ENCODE measurements around the gene TSPAN17. TPM values are rescaled to one million over a fixed set of nuclear protein-coding genes. Genes with fewer than 3 reads are reported as not detected.

Gene TSPAN17
- total and polyA plus RNA-seq, 10 of the 15 experiments (the other 5 are each of a cell fraction or from before 2014, with no cell fraction given), result 0.24 to 17.1 (median 10.4) TPM

DNA sequence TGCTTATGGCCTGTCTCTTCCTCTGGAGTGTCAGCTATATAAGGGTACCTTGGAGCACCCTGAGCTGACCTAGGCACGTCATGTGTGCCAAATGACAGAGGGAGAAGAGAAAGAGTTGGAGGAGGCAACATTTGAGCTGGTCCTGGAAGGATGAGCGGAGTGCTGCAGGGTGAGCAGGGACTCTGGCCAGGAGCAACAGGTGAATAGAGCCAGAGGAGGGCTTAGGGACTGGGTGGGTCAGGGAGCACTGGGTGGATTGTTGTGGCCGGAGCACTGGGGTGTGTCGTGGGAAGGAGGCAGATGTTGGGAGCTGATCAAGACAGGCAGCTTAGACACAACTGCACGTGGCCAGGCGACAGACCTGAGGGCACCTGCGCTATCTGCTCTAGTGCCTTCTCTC is 43.6 kb downstream of the TSPAN17 start (continued):
- TF ChIP-seq, protein P1, sequence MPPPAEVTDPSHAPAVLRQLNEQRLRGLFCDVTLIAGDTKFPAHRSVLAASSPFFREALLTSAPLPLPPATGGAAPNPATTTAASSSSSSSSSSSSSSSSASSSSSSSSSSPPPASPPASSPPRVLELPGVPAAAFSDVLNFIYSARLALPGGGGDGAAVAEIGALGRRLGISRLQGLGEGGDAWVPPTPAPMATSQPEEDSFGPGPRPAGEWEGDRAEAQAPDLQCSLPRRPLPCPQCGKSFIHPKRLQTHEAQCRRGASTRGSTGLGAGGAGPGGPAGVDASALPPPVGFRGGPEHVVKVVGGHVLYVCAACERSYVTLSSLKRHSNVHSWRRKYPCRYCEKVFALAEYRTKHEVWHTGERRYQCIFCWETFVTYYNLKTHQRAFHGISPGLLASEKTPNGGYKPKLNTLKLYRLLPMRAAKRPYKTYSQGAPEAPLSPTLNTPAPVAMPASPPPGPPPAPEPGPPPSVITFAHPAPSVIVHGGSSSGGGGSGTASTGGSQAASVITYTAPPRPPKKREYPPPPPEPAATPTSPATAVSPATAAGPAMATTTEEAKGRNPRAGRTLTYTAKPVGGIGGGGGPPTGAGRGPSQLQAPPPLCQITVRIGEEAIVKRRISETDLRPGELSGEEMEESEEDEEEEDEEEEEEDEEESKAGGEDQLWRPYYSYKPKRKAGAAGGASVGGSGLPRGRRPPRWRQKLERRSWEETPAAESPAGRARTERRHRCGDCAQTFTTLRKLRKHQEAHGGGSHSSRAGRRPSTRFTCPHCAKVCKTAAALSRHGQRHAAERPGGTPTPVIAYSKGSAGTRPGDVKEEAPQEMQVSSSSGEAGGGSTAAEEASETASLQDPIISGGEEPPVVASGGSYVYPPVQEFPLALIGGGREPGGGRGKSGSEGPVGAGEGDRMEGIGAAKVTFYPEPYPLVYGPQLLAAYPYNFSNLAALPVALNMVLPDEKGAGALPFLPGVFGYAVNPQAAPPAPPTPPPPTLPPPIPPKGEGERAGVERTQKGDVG (CRISPR knock-in tag; IDR thresholded peaks at IDR 0.05), result no peak
- TF ChIP-seq, protein P2, sequence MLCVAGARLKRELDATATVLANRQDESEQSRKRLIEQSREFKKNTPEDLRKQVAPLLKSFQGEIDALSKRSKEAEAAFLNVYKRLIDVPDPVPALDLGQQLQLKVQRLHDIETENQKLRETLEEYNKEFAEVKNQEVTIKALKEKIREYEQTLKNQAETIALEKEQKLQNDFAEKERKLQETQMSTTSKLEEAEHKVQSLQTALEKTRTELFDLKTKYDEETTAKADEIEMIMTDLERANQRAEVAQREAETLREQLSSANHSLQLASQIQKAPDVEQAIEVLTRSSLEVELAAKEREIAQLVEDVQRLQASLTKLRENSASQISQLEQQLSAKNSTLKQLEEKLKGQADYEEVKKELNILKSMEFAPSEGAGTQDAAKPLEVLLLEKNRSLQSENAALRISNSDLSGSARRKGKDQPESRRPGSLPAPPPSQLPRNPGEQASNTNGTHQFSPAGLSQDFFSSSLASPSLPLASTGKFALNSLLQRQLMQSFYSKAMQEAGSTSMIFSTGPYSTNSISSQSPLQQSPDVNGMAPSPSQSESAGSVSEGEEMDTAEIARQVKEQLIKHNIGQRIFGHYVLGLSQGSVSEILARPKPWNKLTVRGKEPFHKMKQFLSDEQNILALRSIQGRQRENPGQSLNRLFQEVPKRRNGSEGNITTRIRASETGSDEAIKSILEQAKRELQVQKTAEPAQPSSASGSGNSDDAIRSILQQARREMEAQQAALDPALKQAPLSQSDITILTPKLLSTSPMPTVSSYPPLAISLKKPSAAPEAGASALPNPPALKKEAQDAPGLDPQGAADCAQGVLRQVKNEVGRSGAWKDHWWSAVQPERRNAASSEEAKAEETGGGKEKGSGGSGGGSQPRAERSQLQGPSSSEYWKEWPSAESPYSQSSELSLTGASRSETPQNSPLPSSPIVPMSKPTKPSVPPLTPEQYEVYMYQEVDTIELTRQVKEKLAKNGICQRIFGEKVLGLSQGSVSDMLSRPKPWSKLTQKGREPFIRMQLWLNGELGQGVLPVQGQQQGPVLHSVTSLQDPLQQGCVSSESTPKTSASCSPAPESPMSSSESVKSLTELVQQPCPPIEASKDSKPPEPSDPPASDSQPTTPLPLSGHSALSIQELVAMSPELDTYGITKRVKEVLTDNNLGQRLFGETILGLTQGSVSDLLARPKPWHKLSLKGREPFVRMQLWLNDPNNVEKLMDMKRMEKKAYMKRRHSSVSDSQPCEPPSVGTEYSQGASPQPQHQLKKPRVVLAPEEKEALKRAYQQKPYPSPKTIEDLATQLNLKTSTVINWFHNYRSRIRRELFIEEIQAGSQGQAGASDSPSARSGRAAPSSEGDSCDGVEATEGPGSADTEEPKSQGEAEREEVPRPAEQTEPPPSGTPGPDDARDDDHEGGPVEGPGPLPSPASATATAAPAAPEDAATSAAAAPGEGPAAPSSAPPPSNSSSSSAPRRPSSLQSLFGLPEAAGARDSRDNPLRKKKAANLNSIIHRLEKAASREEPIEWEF (IDR thresholded peaks at IDR 0.05; ENCODE audit: insufficient replicate concordance, low read depth, low read length), result no peak
- TF ChIP-seq FOS (IDR thresholded peaks at IDR 0.05; ENCODE audit: borderline replicate concordance, extremely low read depth, insufficient read length) (no peak), SP1 (IDR thresholded peaks at IDR 0.05; ENCODE audit: low read depth, low read length) (no peak)
